Tongue (tissue), 2 donors: ENCODE results near the gene PXYLP1. TPM values are rescaled to one million over a fixed set of nuclear protein-coding genes. Genes with fewer than 3 reads are reported as not detected.

Experiments
- DNase-seq: peaks from one replicate; pipeline ENCODE4 v3.0.0-alpha.2; 2015
- total RNA-seq: library from RNA; depleted of rRNA; stranded (reverse); fragments of >200 nt; gene quantifications from one replicate; pipeline ENCODE4 v1.2.3, GENCODE V29; 2014

PXYLP1 gene
- total RNA-seq, 1 donor from 2014 or later = 20.7 TPM

DNA sequence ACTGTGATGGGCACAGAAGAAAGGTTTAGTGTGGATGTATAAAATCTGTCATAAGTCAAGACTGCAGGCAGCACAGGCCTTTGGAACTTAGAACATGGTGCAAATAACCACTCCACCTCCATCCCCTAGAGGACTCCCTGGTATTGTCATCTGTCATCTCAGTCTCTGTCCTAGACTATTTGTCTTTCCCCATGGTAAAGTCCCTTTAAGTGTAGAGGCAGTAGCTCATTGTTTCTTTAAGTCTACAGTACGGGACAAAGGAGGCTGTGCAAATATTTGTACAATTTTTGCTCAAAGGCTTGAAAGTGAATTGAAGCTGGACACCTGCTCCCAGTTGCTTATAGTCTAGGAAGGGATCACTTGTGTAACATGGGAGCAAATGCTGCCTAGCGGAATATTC lies 3.2 kb upstream of the PXYLP1 start:
- DNase-seq = no peak

GRCh38 chr3:141229132-141229531 lies 2.5 kb upstream of the PXYLP1 start:
- DNase-seq = no peak

DNA sequence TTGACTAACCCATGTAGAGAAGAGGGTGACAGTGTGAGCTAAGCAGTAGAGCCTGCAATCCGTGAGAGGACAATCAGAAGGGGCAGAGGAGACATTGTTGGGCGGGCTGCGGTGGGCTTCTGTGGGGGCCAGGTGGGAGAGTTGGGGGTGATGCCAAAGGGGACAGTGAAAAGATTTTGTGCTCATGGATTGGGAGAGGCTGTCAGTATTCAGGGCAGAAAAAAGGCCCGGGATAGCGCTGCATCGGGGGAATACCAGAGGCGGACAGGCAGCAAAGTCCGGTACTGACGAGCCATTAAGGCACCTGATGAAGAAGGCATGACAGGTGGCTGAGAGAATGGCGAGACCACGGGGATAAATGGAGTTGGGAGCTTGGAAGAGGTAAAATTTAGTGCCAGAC lies 1.3 kb upstream of the PXYLP1 start:
- DNase-seq = no peak

- DNase-seq = peak; percentile 42
Measured at GRCh38 chr3:141231952-141232823, 563 bp downstream of the PXYLP1 start.

DNA sequence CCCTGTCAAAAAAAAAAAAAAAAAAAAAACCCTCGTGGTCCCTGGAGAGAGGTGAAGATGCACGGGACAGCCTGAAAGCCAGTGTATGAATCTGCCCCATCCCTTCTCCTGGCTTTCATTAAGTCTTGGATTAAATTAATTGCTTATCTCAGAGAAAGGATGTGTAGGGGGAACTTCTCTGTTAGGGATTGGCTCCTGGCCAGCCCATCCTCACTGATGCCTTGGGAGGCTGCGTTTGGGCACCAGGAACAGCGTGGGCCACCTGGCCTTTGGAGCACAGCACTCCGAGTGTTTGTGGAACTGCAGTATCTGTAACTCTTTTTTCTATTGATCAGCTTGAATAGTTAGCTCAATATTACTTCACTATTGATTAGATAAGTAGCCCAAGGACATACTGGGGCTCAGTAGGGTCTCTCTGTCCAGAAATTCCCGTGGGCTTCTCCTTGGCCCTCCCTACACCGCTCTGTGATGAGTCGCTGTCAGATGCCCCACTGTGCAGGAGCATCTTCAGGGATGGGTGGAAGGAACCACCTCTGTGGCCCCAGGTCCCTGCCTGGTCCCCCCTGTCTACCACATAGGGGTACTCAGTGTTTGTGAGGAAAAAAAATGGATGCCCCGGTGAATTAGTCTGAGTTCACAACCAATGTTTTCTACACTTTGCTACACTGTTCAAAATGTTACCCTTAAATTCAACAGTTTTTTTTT lies 2.0 kb downstream of the PXYLP1 start:
- no peak for DNase-seq

- DNase-seq = no peak
Measured at GRCh38 chr3:141234283-141234682, 2.7 kb downstream of the PXYLP1 start.

GRCh38 chr3:141235661-141236171 lies 4.1 kb downstream of the PXYLP1 start:
- no peak for DNase-seq

DNA sequence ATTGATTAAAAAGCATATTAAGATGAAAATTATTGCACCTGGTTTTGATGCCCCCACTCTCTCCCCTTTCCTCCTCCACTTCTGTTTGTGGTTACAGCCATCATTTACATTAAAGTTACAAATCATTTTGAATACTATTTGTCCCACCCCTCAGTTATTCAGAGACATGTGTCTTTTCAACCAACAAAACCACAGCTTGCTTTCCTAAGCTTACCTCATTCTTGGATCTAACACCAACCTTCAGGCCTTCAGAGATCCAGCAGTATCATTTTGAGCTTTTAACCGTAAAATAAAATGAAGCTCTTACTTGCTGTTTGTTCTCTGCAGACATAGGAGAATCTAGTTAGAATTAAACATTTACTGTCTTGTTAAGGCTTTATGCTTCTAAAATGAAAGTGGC lies 4.7 kb downstream of the PXYLP1 start:
- no peak for DNase-seq

DNA sequence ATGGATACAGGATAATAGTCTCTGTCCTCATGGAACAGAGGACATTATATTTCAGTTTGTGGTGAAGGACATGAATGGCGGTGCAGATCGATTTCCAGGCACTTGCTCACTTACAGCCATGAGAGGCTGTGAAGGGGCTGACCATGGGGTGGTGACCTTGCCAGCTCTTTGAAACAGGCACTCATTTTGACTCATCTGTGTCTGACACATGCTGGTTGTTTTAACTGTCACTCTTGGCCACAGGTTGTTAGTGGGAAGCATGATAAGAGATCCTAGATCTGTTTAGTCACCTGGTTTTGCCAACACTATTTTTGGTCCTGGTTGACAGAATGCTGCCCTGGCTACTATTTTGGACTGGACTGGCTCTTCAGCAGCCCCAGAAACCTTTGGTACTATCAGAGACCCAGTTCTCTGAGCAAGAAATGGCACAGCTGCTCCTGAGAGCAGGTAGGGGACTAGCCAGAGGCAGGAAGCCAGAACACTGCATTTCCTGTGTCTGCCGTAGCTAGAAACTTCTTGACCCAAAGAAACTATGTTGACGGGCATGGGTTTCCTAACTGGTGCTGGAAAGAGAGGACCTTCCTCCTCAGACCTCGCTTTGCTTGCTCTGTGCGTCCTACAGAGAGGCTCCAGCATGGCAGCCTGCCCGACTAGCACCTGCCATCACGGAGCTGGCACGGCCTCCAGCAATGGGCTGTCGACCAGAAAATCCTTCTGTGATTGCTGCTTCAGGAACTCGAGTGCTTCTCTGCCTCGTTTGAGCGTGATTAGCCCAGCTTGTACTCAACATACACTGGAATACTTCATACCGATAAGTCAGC lies 6.3 kb downstream of the PXYLP1 start:
- DNase-seq = peak; percentile 83

DNA sequence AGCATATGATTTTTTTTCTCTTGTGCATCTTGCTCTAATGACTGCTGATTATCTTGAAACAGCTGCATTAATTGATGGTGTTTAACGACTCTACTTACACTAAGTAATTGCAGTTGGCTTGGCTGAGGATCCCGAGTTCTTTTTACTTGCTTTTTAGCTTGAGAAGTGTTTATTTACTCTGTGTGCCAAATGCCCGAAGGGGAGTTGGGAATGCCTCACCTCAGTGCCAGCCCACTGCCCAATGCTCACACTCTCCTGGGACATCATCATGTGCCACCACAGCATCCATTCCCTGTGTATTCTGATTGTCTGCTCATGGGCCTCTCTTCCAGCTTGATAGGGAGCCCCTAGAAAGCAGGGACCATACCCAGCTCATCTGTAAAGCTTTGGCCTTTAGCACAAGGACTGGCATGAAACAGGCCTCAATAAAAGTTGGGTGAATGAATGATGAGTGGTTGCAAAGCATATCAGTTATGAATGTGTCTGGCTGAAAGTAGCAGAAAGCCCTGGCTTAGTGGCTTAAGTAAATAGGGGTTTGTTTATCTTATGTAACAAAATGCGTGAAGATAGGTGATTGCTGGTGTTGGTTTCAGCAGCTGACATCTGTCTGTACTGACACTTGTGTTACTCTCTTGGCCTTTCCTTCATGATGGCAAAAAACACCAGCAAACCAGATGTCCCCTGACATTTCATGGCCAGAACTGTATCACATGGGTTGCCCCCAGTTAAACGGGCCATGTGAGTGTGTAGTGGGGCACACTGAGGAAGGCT lies 8.1 kb downstream of the PXYLP1 start:
- no peak for DNase-seq

- no peak for DNase-seq
Measured at GRCh38 chr3:141240286-141240685, 8.7 kb downstream of the PXYLP1 start.

- no peak for DNase-seq
Measured at GRCh38 chr3:141240687-141241615, 9.3 kb downstream of the PXYLP1 start.

- peak; percentile 86 for DNase-seq
Measured at GRCh38 chr3:141241616-141242376, 10.2 kb downstream of the PXYLP1 start.

DNA sequence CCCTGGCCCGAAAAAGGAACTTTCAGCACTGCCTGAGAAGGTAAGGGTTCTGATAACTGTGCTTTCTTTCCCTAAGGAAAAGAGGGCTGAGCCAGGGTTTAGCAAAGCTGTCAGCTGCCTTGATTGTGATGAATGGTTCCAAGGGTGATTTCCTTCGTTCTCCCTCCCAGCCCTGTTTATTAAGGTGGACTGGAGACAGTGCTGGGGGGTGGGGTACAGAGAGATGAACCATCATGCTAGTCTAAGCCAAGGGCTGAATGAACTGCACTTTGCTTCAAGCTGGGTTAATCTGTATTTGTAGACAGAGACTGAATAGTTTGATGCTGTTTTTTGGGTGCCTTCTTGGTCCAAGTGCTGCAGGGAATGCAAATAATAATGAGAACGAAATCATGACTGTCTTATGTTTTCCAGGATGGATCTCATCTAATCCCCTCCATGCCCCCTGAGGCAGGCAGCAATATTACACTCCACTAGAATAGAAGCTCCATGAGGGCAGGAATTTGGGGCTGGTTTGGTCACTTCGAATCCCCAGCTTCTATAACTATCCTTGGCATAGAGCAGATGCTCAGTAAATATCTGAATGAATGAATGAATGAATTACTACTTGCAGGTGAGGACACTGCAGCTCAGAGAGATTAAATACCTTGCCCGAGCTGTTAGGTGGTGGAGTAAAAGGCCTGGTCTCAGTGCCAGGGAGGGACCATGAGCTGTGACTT lies 10.9 kb downstream of the PXYLP1 start:
- no peak for DNase-seq

DNA sequence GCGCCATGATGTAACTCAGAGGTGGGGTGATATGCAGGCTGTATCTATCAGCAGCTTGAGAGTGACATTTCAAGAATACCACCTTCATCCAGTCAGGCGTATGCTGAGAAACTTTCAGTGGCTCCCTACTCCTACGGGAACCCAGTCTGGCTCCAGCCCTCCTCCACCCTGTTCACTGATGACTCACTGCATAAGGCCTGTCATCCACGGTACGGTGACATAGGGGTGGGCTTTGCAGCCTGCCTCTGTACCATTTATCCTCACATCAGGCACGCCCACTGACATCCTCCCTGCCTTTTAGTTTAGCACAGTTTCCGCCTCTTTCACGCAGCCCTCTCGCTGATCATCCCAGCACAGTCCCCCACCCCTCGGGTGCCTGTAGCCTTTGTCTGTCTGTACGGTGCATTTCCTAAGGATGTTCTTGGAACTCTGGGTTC lies 11.7 kb downstream of the PXYLP1 start:
- DNase-seq = no peak

- DNase-seq = no peak
Measured at GRCh38 chr3:141246224-141246957, 14.8 kb downstream of the PXYLP1 start.

- DNase-seq = no peak
Measured at GRCh38 chr3:141246958-141247301, 15.3 kb downstream of the PXYLP1 start.

GRCh38 chr3:141248064-141248463 lies 16.4 kb downstream of the PXYLP1 start:
- DNase-seq = no peak
